AG04450 (cell line): ENCODE measurements around the gene XRCC5. TPM values are rescaled to one million over a fixed set of nuclear protein-coding genes. Genes with fewer than 3 reads are reported as not detected.

ENCODE experiments used
- CTCF ChIA-PET: fragments of 300-600, 350-600 bp; formaldehyde crosslinking; extraction: SDS; loops from one replicate; lab custom pipeline; 2022; ENCODE audit warnings: antibody characterized with exemption, inconsistent platforms; lab: Charles Lee
- POLR2A ChIA-PET: fragments of 350-600 bp; formaldehyde crosslinking; extraction: SDS; loops from one replicate; lab custom pipeline; 2021; ENCODE audit warnings: antibody characterized with exemption, inconsistent platforms; lab: Yijun Ruan, JAX
- DNase-seq: peaks from one replicate; pipeline ENCODE4 v3.0.0-alpha.2; 2011; ENCODE audit warnings: low read depth, low spot score
- H3K27ac ChIP-seq: one replicate; pipeline ENCODE4 v1.5.1; 2012; ENCODE audit warnings: low read depth, low read length, control low read depth
- H3K27me3 ChIP-seq: one replicate; pipeline ENCODE4 v1.6.0; 2012; ENCODE audit warnings: low read length; ENCODE audit not compliant: control insufficient read depth, insufficient read depth
- H3K4me3 ChIP-seq: 2 replicates; pipeline ENCODE4 v1.5.1; 2011; ENCODE audit warnings: mild to moderate bottlenecking, low read depth, low read length, control low read depth
- H3K9me3 ChIP-seq: 2 replicates; pipeline ENCODE4 v1.5.1; 2012; ENCODE audit warnings: low read length; ENCODE audit not compliant: control insufficient read depth, insufficient read depth
- CTCF ChIP-seq: IDR thresholded peaks from 2 replicates; pipeline ENCODE4 v1.5.1; 2011; ENCODE audit warnings: low read depth, low read length, control low read depth, inconsistent platforms
- polyA plus RNA-seq: library from polyadenylated mRNA; depleted of rRNA; stranded (reverse); fragments of >200 nt; gene quantifications from 2 replicates; pipeline ENCODE4 v1.2.3, GENCODE V29; 2011

XRCC5 gene
- polyA plus RNA-seq, 1 experiment: 471 TPM

- POLR2A ChIA-PET: interaction anchor here (0.6 kb wide), 1 partner anchor 26 kb away, joined by 8 read pairs; no protein-coding TSS in a partner anchor
- Histone ChIP-seq H3K27ac (no peak overlapping the region), H3K4me3 (no peak overlapping the region), H3K27me3 (no peaks in the 10 kb centered on the region), H3K9me3 (no peaks in the 10 kb centered on the region)
- TF ChIP-seq CTCF: no peak
- DNase-seq: no peak
- CTCF ChIA-PET: no interaction called here
Measured at GRCh38 chr2:216172493-216172892, 63.3 kb downstream of the XRCC5 start.

GRCh38 chr2:216179015-216179414, 69.9 kb downstream of the XRCC5 start:
- no peak for TF ChIP-seq CTCF
- no peak for DNase-seq
- CTCF ChIA-PET: no interaction called here

GRCh38 chr2:216181351-216181750, 72.2 kb downstream of the XRCC5 start:
- Histone ChIP-seq H3K27ac (no peak overlapping the region), H3K27me3 (no peaks in the 10 kb centered on the region), H3K4me3 (no peak overlapping the region), H3K9me3 (no peaks in the 10 kb centered on the region)
- TF ChIP-seq CTCF: no peak
- DNase-seq: no peak
- CTCF ChIA-PET: no interaction called here
- POLR2A ChIA-PET: no interaction called here

More at GRCh38 chr2:216179015-216179414, 69.9 kb downstream of the XRCC5 start:
- Histone ChIP-seq H3K9me3 (no peaks in the 10 kb centered on the region), H3K27me3 (no peaks in the 10 kb centered on the region), H3K4me3 (no peak overlapping the region), H3K27ac (no peak overlapping the region)
- POLR2A ChIA-PET: no interaction called here

- ChIA-PET POLR2A (no interaction called here), CTCF (interaction anchor here (1.1 kb wide), 1 partner anchor 68 kb away, joined by 3 read pairs; no protein-coding TSS in a partner anchor)
- no peak overlapping the region for H3K4me3 ChIP-seq
- no peak for DNase-seq
- no peaks in the 10 kb centered on the region for H3K9me3 ChIP-seq
- no peak for TF ChIP-seq CTCF
- H3K27me3 ChIP-seq: no peaks in the 10 kb centered on the region
- H3K27ac ChIP-seq: no peak overlapping the region
Measured at GRCh38 chr2:216181953-216182461, 72.9 kb downstream of the XRCC5 start.

GRCh38 chr2:216183462-216183861, 74.3 kb downstream of the XRCC5 start:
- H3K9me3 ChIP-seq: no peaks in the 10 kb centered on the region
- CTCF ChIA-PET: interaction anchor here (0.7 kb wide), 1 partner anchor 22 kb away, joined by 3 read pairs; no protein-coding TSS in a partner anchor
- DNase-seq: no peak
- POLR2A ChIA-PET: interaction anchor here (1.1 kb wide), 1 partner anchor 10 kb away, joined by 3 read pairs; no protein-coding TSS in a partner anchor
- no peak for TF ChIP-seq CTCF
- no peak overlapping the region for H3K4me3 ChIP-seq
- H3K27me3 ChIP-seq: no peaks in the 10 kb centered on the region
- H3K27ac ChIP-seq: no peak overlapping the region
